GM18951 (cell line): Measurements from ENCODE around the gene SLC4A9.

ENCODE experiments used
- POLR2A ChIP-seq: IDR thresholded peaks from 4 replicates; pipeline ENCODE4 v1.6.1; 2011; ENCODE audit warnings: mild to moderate bottlenecking; ENCODE audit not compliant: insufficient read length, insufficient read depth; ENCODE audit errors: extremely low read depth
- in situ Hi-C: fragments of 300-500 bp; cut with MboI; formaldehyde crosslinking; loops from one replicate; pipeline ENCODE4 v1.12.0; 2022; ENCODE audit warnings: low sequenced_read_pairs, mixed read lengths, inconsistent platforms; ENCODE audit not compliant: unreplicated experiment

Gene SLC4A9, protein sequence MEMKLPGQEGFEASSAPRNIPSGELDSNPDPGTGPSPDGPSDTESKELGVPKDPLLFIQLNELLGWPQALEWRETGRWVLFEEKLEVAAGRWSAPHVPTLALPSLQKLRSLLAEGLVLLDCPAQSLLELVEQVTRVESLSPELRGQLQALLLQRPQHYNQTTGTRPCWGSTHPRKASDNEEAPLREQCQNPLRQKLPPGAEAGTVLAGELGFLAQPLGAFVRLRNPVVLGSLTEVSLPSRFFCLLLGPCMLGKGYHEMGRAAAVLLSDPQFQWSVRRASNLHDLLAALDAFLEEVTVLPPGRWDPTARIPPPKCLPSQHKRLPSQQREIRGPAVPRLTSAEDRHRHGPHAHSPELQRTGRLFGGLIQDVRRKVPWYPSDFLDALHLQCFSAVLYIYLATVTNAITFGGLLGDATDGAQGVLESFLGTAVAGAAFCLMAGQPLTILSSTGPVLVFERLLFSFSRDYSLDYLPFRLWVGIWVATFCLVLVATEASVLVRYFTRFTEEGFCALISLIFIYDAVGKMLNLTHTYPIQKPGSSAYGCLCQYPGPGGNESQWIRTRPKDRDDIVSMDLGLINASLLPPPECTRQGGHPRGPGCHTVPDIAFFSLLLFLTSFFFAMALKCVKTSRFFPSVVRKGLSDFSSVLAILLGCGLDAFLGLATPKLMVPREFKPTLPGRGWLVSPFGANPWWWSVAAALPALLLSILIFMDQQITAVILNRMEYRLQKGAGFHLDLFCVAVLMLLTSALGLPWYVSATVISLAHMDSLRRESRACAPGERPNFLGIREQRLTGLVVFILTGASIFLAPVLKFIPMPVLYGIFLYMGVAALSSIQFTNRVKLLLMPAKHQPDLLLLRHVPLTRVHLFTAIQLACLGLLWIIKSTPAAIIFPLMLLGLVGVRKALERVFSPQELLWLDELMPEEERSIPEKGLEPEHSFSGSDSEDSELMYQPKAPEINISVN

DNA sequence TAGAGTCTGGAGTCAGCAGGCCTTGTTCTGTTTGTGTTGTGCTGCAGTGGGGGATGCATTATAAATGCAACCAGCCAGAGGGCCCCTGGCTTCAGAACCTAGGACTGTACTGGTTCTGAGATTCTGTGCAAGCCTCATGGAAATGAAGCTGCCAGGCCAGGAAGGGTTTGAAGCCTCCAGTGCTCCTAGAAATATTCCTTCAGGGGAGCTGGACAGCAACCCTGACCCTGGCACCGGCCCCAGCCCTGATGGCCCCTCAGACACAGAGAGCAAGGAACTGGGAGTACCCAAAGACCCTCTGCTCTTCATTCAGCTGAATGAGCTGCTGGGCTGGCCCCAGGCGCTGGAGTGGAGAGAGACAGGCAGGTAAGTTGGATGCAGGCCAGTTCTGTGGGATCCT, at the start of gene SLC4A9:
Gene SLC4A9 (plus strand): TSS at position 94 of the 400 bp plus-strand sequence. CDS start 43 bp downstream, at position 137.
- no peak for TF ChIP-seq POLR2A
- in situ Hi-C loops, result loop anchor here (10.0 kb wide), 1 partner anchor 355 kb away; no protein-coding TSS in a partner anchor

DNA sequence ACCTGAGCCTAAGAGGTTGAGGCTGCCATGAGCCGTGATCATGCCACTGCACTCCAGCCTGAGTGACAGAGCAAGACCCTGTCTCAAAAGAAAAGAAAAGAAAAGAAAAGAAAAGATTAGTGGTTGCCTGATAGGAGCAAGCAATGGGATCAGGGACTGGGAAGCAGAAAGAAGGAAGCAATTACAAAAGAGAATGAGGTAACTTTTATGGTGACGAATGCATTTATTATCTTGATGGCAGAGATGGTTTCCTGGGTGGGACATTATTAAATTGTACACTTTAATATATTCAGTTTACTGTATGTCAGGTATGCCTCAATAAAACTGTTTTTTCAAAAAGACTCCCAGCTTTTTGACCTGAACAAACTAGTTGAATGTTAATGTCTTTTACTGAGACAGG, 49.6 kb upstream of the SLC4A9 start:
- no peak for TF ChIP-seq POLR2A
- in situ Hi-C loops, result no loop called here

- in situ Hi-C loops, result no loop called here
- no peak for TF ChIP-seq POLR2A
Observed at GRCh38 chr5:140311011-140311467, 49.0 kb upstream of the SLC4A9 start.

- in situ Hi-C loops, result no loop called here
- TF ChIP-seq POLR2A, result no peak
Observed at GRCh38 chr5:140312067-140312790, 47.8 kb upstream of the SLC4A9 start.

DNA sequence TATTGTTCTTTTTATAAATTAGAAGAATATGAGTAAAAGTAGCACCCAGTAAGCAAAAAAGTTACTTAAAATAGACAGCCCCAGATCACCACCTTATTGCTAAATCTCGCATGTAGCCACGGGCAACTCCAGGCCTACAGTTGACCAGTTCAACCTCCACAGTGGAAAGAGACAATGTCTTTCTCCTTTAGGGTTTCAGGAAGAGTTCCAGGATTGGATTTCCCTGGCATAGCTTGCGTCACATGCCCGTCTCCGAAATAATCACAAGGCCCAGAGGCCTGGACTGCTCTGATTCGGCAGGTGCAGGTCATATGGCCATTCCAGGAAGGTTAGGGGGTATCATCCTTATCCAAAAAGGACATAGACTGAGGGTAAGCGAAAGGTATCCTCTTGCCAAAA, 47.2 kb upstream of the SLC4A9 start:
- in situ Hi-C loops, result no loop called here

GRCh38 chr5:140317859-140318258, 42.1 kb upstream of the SLC4A9 start:
- no peak for TF ChIP-seq POLR2A
- in situ Hi-C loops, result no loop called here

More for the DNA sequence above, 47.2 kb upstream of the SLC4A9 start:
- TF ChIP-seq POLR2A, result no peak

- in situ Hi-C loops, result no loop called here
- no peak for TF ChIP-seq POLR2A
Observed at GRCh38 chr5:140318792-140319191, 41.2 kb upstream of the SLC4A9 start.

DNA sequence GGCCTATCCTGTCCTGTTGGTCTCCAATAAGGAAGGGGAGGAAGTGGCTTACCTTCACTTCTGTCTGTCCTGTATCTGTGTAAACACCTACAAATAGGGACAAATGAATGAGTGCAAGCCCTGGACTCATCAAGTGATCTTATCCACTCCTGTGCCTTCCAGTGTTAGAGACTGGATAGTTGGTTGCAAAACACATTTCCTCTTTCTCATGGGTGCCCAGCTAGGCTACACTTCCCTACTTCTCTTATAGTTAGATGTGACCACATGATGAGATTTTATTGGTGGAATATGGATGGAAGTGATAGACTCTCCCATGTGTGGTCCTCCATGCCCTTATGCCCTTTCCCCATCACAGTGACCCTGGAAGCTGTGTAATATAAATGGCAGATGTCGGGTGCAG, 40.2 kb upstream of the SLC4A9 start:
- no peak for TF ChIP-seq POLR2A
- in situ Hi-C loops, result no loop called here

DNA sequence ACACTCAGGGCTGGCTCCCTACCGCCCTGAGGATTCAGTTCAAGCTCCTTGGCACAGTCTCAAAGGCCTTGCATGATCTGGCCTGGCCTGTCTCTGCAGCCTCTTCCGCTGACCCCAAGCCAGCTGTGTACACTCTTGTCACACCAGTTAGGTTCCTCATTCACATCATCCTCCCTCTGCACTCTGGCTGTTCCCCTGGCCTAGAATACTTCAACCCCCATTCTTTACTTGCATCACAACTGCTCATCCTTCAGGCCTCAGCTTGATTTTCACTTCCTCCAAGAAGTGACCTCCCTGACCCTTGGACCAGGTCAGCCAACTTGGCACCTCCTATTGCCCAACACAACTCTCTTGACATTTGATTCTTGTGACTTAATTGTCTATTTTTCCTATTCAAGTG, 38.2 kb upstream of the SLC4A9 start:
- in situ Hi-C loops, result no loop called here
- TF ChIP-seq POLR2A, result no peak

GRCh38 chr5:140322751-140323731, 37.0 kb upstream of the SLC4A9 start:
- in situ Hi-C loops, result no loop called here
- TF ChIP-seq POLR2A, result no peak

GRCh38 chr5:140324041-140324600, 35.9 kb upstream of the SLC4A9 start:
- TF ChIP-seq POLR2A, result no peak
- in situ Hi-C loops, result no loop called here
